Measurements from ENCODE around the gene IFT122. TPM values are rescaled to one million over a fixed set of nuclear protein-coding genes. Genes with fewer than 3 reads are reported as not detected.

IFT122 gene
- total RNA-seq, 2 donors from 2014 or later = 60.8 to 91.3 TPM

GRCh38 chr3:129446926-129447325, 6.9 kb downstream of the IFT122 start:
- no peak overlapping the region for H3K27ac ChIP-seq
- TF ChIP-seq POLR2AphosphoS5 (IDR thresholded peaks at IDR 0.05) = no peak
- no peak for TF ChIP-seq CTCF (IDR thresholded peaks at IDR 0.05)
- TF ChIP-seq POLR2A (IDR thresholded peaks at IDR 0.05) = no peak
- intact Hi-C loops (cut with DNase I) = no loop called here
- H3K27me3 ChIP-seq (replicated peaks; ENCODE audit: insufficient read depth) = no peaks in the 10 kb centered on the region
- H3K4me1 ChIP-seq (replicated peaks) = no peaks in the 10 kb centered on the region
- 38% methylated on average over 1 of the region's 1 CpG for WGBS
- H3K9me3 ChIP-seq = no peaks in the 10 kb centered on the region
- no peak for DNase-seq (ENCODE audit: low spot score)
- no peaks in the 10 kb centered on the region for H3K36me3 ChIP-seq
- no peak overlapping the region for H3K4me3 ChIP-seq

- no peak overlapping the region for H3K27ac ChIP-seq
- 86% methylated on average over 18 of the region's 18 CpGs for WGBS
- TF ChIP-seq POLR2AphosphoS5 (IDR thresholded peaks at IDR 0.05) = no peak
- no peak for TF ChIP-seq POLR2A (IDR thresholded peaks at IDR 0.05)
- no peak for TF ChIP-seq CTCF (IDR thresholded peaks at IDR 0.05)
- no peak overlapping the region for H3K4me3 ChIP-seq
- no peaks in the 10 kb centered on the region for H3K27me3 ChIP-seq (replicated peaks; ENCODE audit: insufficient read depth)
- H3K9me3 ChIP-seq = no peaks in the 10 kb centered on the region
- DNase-seq (ENCODE audit: low spot score) = no peak
- intact Hi-C loops (cut with DNase I) = no loop called here
- no peaks in the 10 kb centered on the region for H3K4me1 ChIP-seq (replicated peaks)
- peaks cover 0 to 1% of the 10 kb centered on the region in 2 donors for H3K36me3 ChIP-seq
These were observed 8.3 kb downstream of the IFT122 start for GRCh38 chr3:129448186-129448895.

GRCh38 chr3:129449279-129450115, 9.5 kb downstream of the IFT122 start:
- WGBS = 44% methylated on average over 5 of the region's 5 CpGs
- Histone ChIP-seq H3K27ac (no peak overlapping the region), H3K4me1 (replicated peaks) (no peaks in the 10 kb centered on the region), H3K27me3 (replicated peaks; ENCODE audit: insufficient read depth) (no peaks in the 10 kb centered on the region), H3K4me3 (no peak overlapping the region), H3K36me3 (peaks cover 0 to 2% of the 10 kb centered on the region in 2 donors), H3K9me3 (no peaks in the 10 kb centered on the region)
- intact Hi-C loops (cut with DNase I) = no loop called here
- TF ChIP-seq POLR2AphosphoS5 (IDR thresholded peaks at IDR 0.05) (no peak), CTCF (IDR thresholded peaks at IDR 0.05) (no peak), POLR2A (IDR thresholded peaks at IDR 0.05) (no peak)
- DNase-seq (ENCODE audit: low spot score) = no peak

- no peak for TF ChIP-seq POLR2AphosphoS5 (IDR thresholded peaks at IDR 0.05)
- TF ChIP-seq CTCF (IDR thresholded peaks at IDR 0.05) = no peak
- no peak for TF ChIP-seq POLR2A (IDR thresholded peaks at IDR 0.05)
- Histone ChIP-seq H3K4me1 (replicated peaks) (no peaks in the 10 kb centered on the region), H3K27me3 (replicated peaks; ENCODE audit: insufficient read depth) (no peaks in the 10 kb centered on the region), H3K4me3 (no peak overlapping the region), H3K9me3 (no peaks in the 10 kb centered on the region), H3K36me3 (peaks cover 0 to 2% of the 10 kb centered on the region in 2 donors), H3K27ac (no peak overlapping the region)
- WGBS = 79% methylated on average over 1 of the region's 1 CpG
- no peak for DNase-seq (ENCODE audit: low spot score)
- intact Hi-C loops (cut with DNase I) = no loop called here
These were observed 13.7 kb downstream of the IFT122 start for GRCh38 chr3:129453732-129454131.
